HEK293 (cell line): ENCODE data around the gene CRHBP.

ENCODE experiments used
- CTCF ChIA-PET: fragments of 350-600 bp; formaldehyde crosslinking; extraction: SDS; loops from one replicate; lab custom pipeline; 2021; ENCODE audit warnings: antibody characterized with exemption; lab: Yijun Ruan, JAX
- POLR2A ChIA-PET: fragments of 300-600 bp; formaldehyde crosslinking; extraction: SDS; loops from one replicate; lab custom pipeline; 2020; ENCODE audit warnings: antibody characterized with exemption, inconsistent platforms; lab: Yijun Ruan, JAX
- H3K27ac ChIP-seq: fragments of 200-500 bp; sonication (Bioruptor generic); 2 replicates; pipeline ENCODE4 v1.5.1; 2014; ENCODE audit warnings: low read depth, low read length, control low read depth, inconsistent platforms; ENCODE audit errors: extremely low read depth
- H3K36me3 ChIP-seq, 2 experiments: fragments of 200-500 bp in 1 of 2; sonication (Bioruptor generic) in 1 of 2; 1 replicate in 1 of 2; 2 replicates in 1 of 2; pipeline ENCODE4 v1.5.1; 2014 to 2017; ENCODE audit warnings: inconsistent platforms in 2 of 2, low read length in 2 of 2; ENCODE audit not compliant: control insufficient read depth in 2 of 2, insufficient read depth in 1 of 2
- H3K4me1 ChIP-seq: fragments of 200-500 bp; sonication (Bioruptor generic); 2 replicates; pipeline ENCODE4 v1.5.1; 2014; ENCODE audit warnings: mild to moderate bottlenecking, low read length, inconsistent platforms; ENCODE audit not compliant: control insufficient read depth, insufficient read depth
- H3K4me3 ChIP-seq: 2 replicates; pipeline ENCODE4 v1.5.1; 2011; ENCODE audit warnings: low read depth, mild to moderate bottlenecking, control low read depth, low read length, moderate library complexity
- H3K9me3 ChIP-seq: fragments of 200-500 bp; sonication (Bioruptor generic); 2 replicates; pipeline ENCODE4 v1.5.1; 2014; ENCODE audit warnings: low read depth, low read length, inconsistent platforms; ENCODE audit not compliant: control insufficient read depth, insufficient read depth
- GLI4 ChIP-seq: fragments of 450-650 bp; formaldehyde crosslinking; IDR thresholded peaks from 2 replicates; pipeline ENCODE4 v1.5.1; 2016; ENCODE audit warnings: missing biosample characterization, missing genetic modification characterization
- GLIS1 ChIP-seq: fragments of 450-650 bp; formaldehyde crosslinking; IDR thresholded peaks from 2 replicates; pipeline ENCODE4 v1.5.1; 2016; ENCODE audit warnings: missing biosample characterization, missing genetic modification characterization
- HOXA7 ChIP-seq: sonication (generic); formaldehyde crosslinking; IDR thresholded peaks from 2 replicates; pipeline ENCODE4 v1.8.1; 2022; ENCODE audit warnings: missing genetic modification reagents, borderline replicate concordance
- KLF9 ChIP-seq: fragments of 450-650 bp; formaldehyde crosslinking; IDR thresholded peaks from 2 replicates; pipeline ENCODE4 v1.5.1; 2016; ENCODE audit warnings: missing biosample characterization, missing genetic modification characterization, low read depth
- PBX3 ChIP-seq: sonication (generic); formaldehyde crosslinking; IDR thresholded peaks from 2 replicates; pipeline ENCODE4 v1.8.1; 2022; ENCODE audit warnings: mild to moderate bottlenecking, moderate library complexity, missing genetic modification reagents
- PRDM4 ChIP-seq: fragments of 450-650 bp; formaldehyde crosslinking; IDR thresholded peaks from 2 replicates; pipeline ENCODE4 v1.5.1; 2017; ENCODE audit warnings: missing biosample characterization, missing genetic modification characterization
- REPIN1 ChIP-seq: fragments of 450-650 bp; formaldehyde crosslinking; IDR thresholded peaks from 2 replicates; pipeline ENCODE4 v1.5.1; 2017; ENCODE audit warnings: missing biosample characterization, missing genetic modification characterization, low read depth
- ZEB2 ChIP-seq: fragments of 450-650 bp; formaldehyde crosslinking; IDR thresholded peaks from 2 replicates; pipeline ENCODE4 v1.5.1; 2016; ENCODE audit warnings: missing biosample characterization, missing genetic modification characterization
- ZFP3 ChIP-seq: fragments of 450-650 bp; formaldehyde crosslinking; IDR thresholded peaks from 2 replicates; pipeline ENCODE4 v1.5.1; 2016; ENCODE audit warnings: low read depth, missing biosample characterization, missing genetic modification characterization
- ZFP37 ChIP-seq: fragments of 450-650 bp; formaldehyde crosslinking; IDR thresholded peaks from 2 replicates; pipeline ENCODE4 v1.5.1; 2016; ENCODE audit warnings: missing biosample characterization, missing genetic modification characterization
- ZNF280D ChIP-seq: fragments of 450-650 bp; formaldehyde crosslinking; IDR thresholded peaks from 2 replicates; pipeline ENCODE4 v1.5.1; 2016; ENCODE audit warnings: missing biosample characterization, missing genetic modification characterization
- ZNF292 ChIP-seq: fragments of 450-650 bp; formaldehyde crosslinking; IDR thresholded peaks from 2 replicates; pipeline ENCODE4 v1.5.1; 2016; ENCODE audit warnings: low read depth, missing biosample characterization, missing genetic modification characterization, borderline replicate concordance
- ZNF416 ChIP-seq: fragments of 450-650 bp; formaldehyde crosslinking; IDR thresholded peaks from 2 replicates; pipeline ENCODE4 v1.5.1; 2016; ENCODE audit warnings: missing biosample characterization, missing genetic modification characterization
- ZNF426 ChIP-seq: fragments of 450-650 bp; formaldehyde crosslinking; IDR thresholded peaks from 2 replicates; pipeline ENCODE4 v1.5.1; 2017; ENCODE audit warnings: missing biosample characterization, missing genetic modification characterization, mild to moderate bottlenecking, inconsistent platforms, moderate library complexity
- ZNF513 ChIP-seq: fragments of 450-650 bp; IDR thresholded peaks from 2 replicates; pipeline ENCODE4 v1.5.1; 2018; ENCODE audit warnings: missing biosample characterization, missing genetic modification characterization
- ZNF548 ChIP-seq: fragments of 450-650 bp; formaldehyde crosslinking; IDR thresholded peaks from 2 replicates; pipeline ENCODE4 v1.5.1; 2016; ENCODE audit warnings: missing biosample characterization, missing genetic modification characterization
- ZNF561 ChIP-seq: fragments of 450-650 bp; IDR thresholded peaks from 2 replicates; pipeline ENCODE4 v1.5.1; 2018; ENCODE audit warnings: missing biosample characterization, missing genetic modification characterization, borderline replicate concordance
- ZNF580 ChIP-seq: fragments of 450-650 bp; formaldehyde crosslinking; IDR thresholded peaks from 2 replicates; pipeline ENCODE4 v1.5.1; 2016; ENCODE audit warnings: missing biosample characterization, missing genetic modification characterization

Gene CRHBP

GRCh38 chr5:76974785-76975184, 21.9 kb downstream of the CRHBP start (continued):
- no peak for TF ChIP-seq ZNF580
- TF ChIP-seq ZFP3 (tag by site-specific recombination), result no peak
- no peak for TF ChIP-seq ZNF292 (tag by site-specific recombination)
- no peak for TF ChIP-seq ZFP37 (tag by site-specific recombination)

GRCh38 chr5:76978869-76979268, 26.0 kb downstream of the CRHBP start:
- TF ChIP-seq PBX3 (CRISPR knock-in tag) (no peak), KLF9 (tag by site-specific recombination) (no peak), PRDM4 (no peak), ZNF548 (no peak), ZNF426 (no peak), GLI4 (tag by site-specific recombination) (no peak), HOXA7 (CRISPR knock-in tag) (no peak), ZNF513 (no peak), ZEB2 (tag by site-specific recombination) (no peak), ZNF416 (no peak), ZNF280D (tag by site-specific recombination) (no peak), ZNF561 (tag by site-specific recombination) (no peak), GLIS1 (tag by site-specific recombination) (no peak), REPIN1 (tag by site-specific recombination) (no peak)
- H3K4me1 ChIP-seq, result no peaks in the 10 kb centered on the region
- ChIA-PET POLR2A (no interaction called here), CTCF (no interaction called here)
- H3K4me3 ChIP-seq, result no peak overlapping the region
- no peaks in the 10 kb centered on the region for H3K9me3 ChIP-seq
- H3K27ac ChIP-seq, result no peak overlapping the region
- H3K36me3 ChIP-seq, result no peaks in the 10 kb centered on the region
